ENCODE results near the gene SMIM23.

GRCh38 chr5:171771856-171772255, 13.8 kb upstream of the SMIM23 start:
- TF ChIP-seq CTCF (IDR thresholded peaks at IDR 0.05; ENCODE audit: low read length) = no peak
- no peak for TF ChIP-seq EZH2 (optimal IDR thresholded peaks at IDR 0.05; ENCODE audit: low read depth, low read length)
